Karpas-422 (cell line): ENCODE measurements around the gene DCTD. TPM values are rescaled to one million over a fixed set of nuclear protein-coding genes. Genes with fewer than 3 reads are reported as not detected.

Source experiments
- DNase-seq: peaks from one replicate; pipeline ENCODE4 v3.0.0-alpha.2; 2015
- H2AFZ ChIP-seq: fragments of 200-600 bp; sonication (generic); 2 replicates; pipeline ENCODE4 v1.6.1; 2014; ENCODE audit warnings: antibody characterized with exemption, low read length, mixed read lengths
- H3K27ac ChIP-seq: fragments of 200-600 bp; sonication (generic); 2 replicates; pipeline ENCODE4 v1.5.1; 2014; ENCODE audit warnings: mild to moderate bottlenecking, low read length, moderate library complexity
- H3K27me3 ChIP-seq: fragments of 200-600 bp; sonication (generic); 2 replicates; pipeline ENCODE4 v1.6.1; 2014; ENCODE audit warnings: low read length, mixed read lengths
- H3K36me3 ChIP-seq: fragments of 200-600 bp; sonication (generic); 2 replicates; pipeline ENCODE4 v1.6.1; 2014; ENCODE audit warnings: low read length, mixed read lengths; ENCODE audit not compliant: insufficient read depth
- H3K4me1 ChIP-seq: fragments of 200-600 bp; sonication (generic); 2 replicates; pipeline ENCODE4 v1.6.1; 2014; ENCODE audit warnings: mild to moderate bottlenecking, low read length, mixed read lengths
- H3K4me2 ChIP-seq: fragments of 200-600 bp; sonication (generic); 2 replicates; pipeline ENCODE4 v1.6.1; 2014; ENCODE audit warnings: low read length, low read depth, mild to moderate bottlenecking; ENCODE audit not compliant: poor library complexity, severe bottlenecking
- H3K4me3 ChIP-seq: fragments of 200-600 bp; sonication (generic); 2 replicates; pipeline ENCODE4 v1.5.1; 2014; ENCODE audit warnings: mild to moderate bottlenecking, antibody characterized with exemption, low read length, mixed read lengths
- H3K79me2 ChIP-seq: fragments of 200-600 bp; sonication (generic); 2 replicates; pipeline ENCODE4 v1.6.1; 2014; ENCODE audit warnings: mild to moderate bottlenecking, low read length, mixed read lengths
- H3K9ac ChIP-seq: fragments of 200-600 bp; sonication (generic); 2 replicates; pipeline ENCODE4 v1.6.0; 2014; ENCODE audit warnings: low read length
- H3K9me2 ChIP-seq: fragments of 200-600 bp; sonication (generic), shearing (Covaris generic); replicated peaks from 2 replicates; pipeline ENCODE4 v1.6.0; 2014; ENCODE audit warnings: mild to moderate bottlenecking, low read length, moderate library complexity; ENCODE audit not compliant: insufficient read depth
- H3K9me3 ChIP-seq: fragments of 300-700, 200-600 bp; sonication (generic); 2 replicates; pipeline ENCODE4 v1.6.1; 2014; ENCODE audit warnings: low read length, mixed read lengths
- H4K20me1 ChIP-seq: fragments of 200-600 bp; sonication (generic); 2 replicates; pipeline ENCODE4 v1.6.1; 2014; ENCODE audit warnings: mild to moderate bottlenecking, antibody characterized with exemption, low read length, low read depth; ENCODE audit not compliant: insufficient read depth
- total RNA-seq: library from RNA; depleted of rRNA; stranded (reverse); fragments of >200 nt; shearing (Covaris generic); gene quantifications from 2 replicates; pipeline ENCODE4 v1.2.3, GENCODE V29; 2014; ENCODE audit warnings: low replicate concordance

DCTD gene
- total RNA-seq, 1 experiment from 2014 or later = 12.1 TPM

- H3K4me3 ChIP-seq = no peak overlapping the region
- no peaks in the 10 kb centered on the region for H4K20me1 ChIP-seq
- H3K4me2 ChIP-seq = no peak overlapping the region
- no peak overlapping the region for H2AFZ ChIP-seq
- no peak overlapping the region for H3K27ac ChIP-seq
- no peak for DNase-seq
- no peaks in the 10 kb centered on the region for H3K4me1 ChIP-seq
- no peaks in the 10 kb centered on the region for H3K9me3 ChIP-seq
- no peak overlapping the region for H3K9ac ChIP-seq
- no peaks in the 10 kb centered on the region for H3K9me2 ChIP-seq
- no peaks in the 10 kb centered on the region for H3K36me3 ChIP-seq
- no peaks in the 10 kb centered on the region for H3K79me2 ChIP-seq
- H3K27me3 ChIP-seq = no peaks in the 10 kb centered on the region
Measured at GRCh38 chr4:182877326-182877883, 39.8 kb downstream of the DCTD start.

- no peaks in the 10 kb centered on the region for H3K9me2 ChIP-seq
- no peak overlapping the region for H3K4me3 ChIP-seq
- no peaks in the 10 kb centered on the region for H3K9me3 ChIP-seq
- no peak overlapping the region for H2AFZ ChIP-seq
- H3K9ac ChIP-seq = no peak overlapping the region
- DNase-seq = no peak
- H3K79me2 ChIP-seq = no peaks in the 10 kb centered on the region
- no peaks in the 10 kb centered on the region for H3K27me3 ChIP-seq
- H4K20me1 ChIP-seq = no peaks in the 10 kb centered on the region
- H3K4me2 ChIP-seq = no peak overlapping the region
- no peaks in the 10 kb centered on the region for H3K4me1 ChIP-seq
- no peak overlapping the region for H3K27ac ChIP-seq
- H3K36me3 ChIP-seq = no peaks in the 10 kb centered on the region
Measured at GRCh38 chr4:182876427-182876826, 40.8 kb downstream of the DCTD start.

GRCh38 chr4:182875453-182876405 is 41.5 kb downstream of the DCTD start:
- DNase-seq = no peak
- Histone ChIP-seq H3K4me3 (no peak overlapping the region), H4K20me1 (no peaks in the 10 kb centered on the region), H3K4me2 (no peak overlapping the region), H3K27me3 (no peaks in the 10 kb centered on the region), H3K9me2 (no peaks in the 10 kb centered on the region), H3K9ac (no peak overlapping the region), H3K4me1 (no peaks in the 10 kb centered on the region), H3K36me3 (no peaks in the 10 kb centered on the region), H3K9me3 (no peaks in the 10 kb centered on the region), H3K27ac (no peak overlapping the region), H2AFZ (no peak overlapping the region), H3K79me2 (no peaks in the 10 kb centered on the region)

- H3K9me2 ChIP-seq = no peaks in the 10 kb centered on the region
- no peaks in the 10 kb centered on the region for H3K36me3 ChIP-seq
- H3K79me2 ChIP-seq = no peaks in the 10 kb centered on the region
- no peak for DNase-seq
- H2AFZ ChIP-seq = no peak overlapping the region
- H3K4me1 ChIP-seq = no peaks in the 10 kb centered on the region
- no peak overlapping the region for H3K4me3 ChIP-seq
- H3K27me3 ChIP-seq = no peaks in the 10 kb centered on the region
- no peak overlapping the region for H3K27ac ChIP-seq
- H3K4me2 ChIP-seq = no peak overlapping the region
- H3K9me3 ChIP-seq = no peaks in the 10 kb centered on the region
- no peak overlapping the region for H3K9ac ChIP-seq
- no peaks in the 10 kb centered on the region for H4K20me1 ChIP-seq
Measured at GRCh38 chr4:182874797-182875345, 42.3 kb downstream of the DCTD start.

DNA sequence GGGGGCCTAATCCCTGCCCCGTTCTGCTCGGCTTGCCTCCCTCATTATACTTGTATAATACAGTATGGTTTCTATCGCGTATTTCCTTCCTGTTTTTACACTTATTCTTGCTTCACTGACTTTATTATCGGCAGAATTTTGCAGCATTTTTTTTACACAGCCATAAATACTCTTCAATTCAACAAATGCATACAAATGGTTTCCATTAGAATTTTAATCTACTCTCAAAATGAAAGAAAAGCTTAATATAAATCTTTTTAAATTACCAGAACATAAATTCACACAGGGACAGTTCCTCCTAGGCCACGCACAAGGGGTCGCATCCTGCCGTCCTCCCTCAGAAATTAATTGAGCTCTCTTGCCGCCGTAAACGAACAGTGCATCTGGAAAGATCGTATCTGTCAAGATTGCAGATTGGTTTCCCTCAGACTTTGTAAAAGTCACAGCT is 42.9 kb downstream of the DCTD start:
- Histone ChIP-seq H3K27me3 (no peaks in the 10 kb centered on the region), H3K4me3 (no peak overlapping the region), H3K9me3 (no peaks in the 10 kb centered on the region), H4K20me1 (no peaks in the 10 kb centered on the region), H3K79me2 (no peaks in the 10 kb centered on the region), H3K9ac (no peak overlapping the region), H3K4me1 (no peaks in the 10 kb centered on the region), H2AFZ (no peak overlapping the region), H3K9me2 (no peaks in the 10 kb centered on the region), H3K4me2 (no peak overlapping the region), H3K36me3 (no peaks in the 10 kb centered on the region), H3K27ac (no peak overlapping the region)
- peak; percentile 40 for DNase-seq

- H4K20me1 ChIP-seq = no peaks in the 10 kb centered on the region
- H3K9me2 ChIP-seq = no peaks in the 10 kb centered on the region
- no peaks in the 10 kb centered on the region for H3K36me3 ChIP-seq
- no peaks in the 10 kb centered on the region for H3K79me2 ChIP-seq
- no peak overlapping the region for H2AFZ ChIP-seq
- no peaks in the 10 kb centered on the region for H3K4me1 ChIP-seq
- no peak for DNase-seq
- H3K9ac ChIP-seq = no peak overlapping the region
- no peak overlapping the region for H3K4me3 ChIP-seq
- no peak overlapping the region for H3K4me2 ChIP-seq
- no peaks in the 10 kb centered on the region for H3K9me3 ChIP-seq
- no peaks in the 10 kb centered on the region for H3K27me3 ChIP-seq
- no peak overlapping the region for H3K27ac ChIP-seq
Measured at GRCh38 chr4:182873726-182874125, 43.5 kb downstream of the DCTD start.

- Histone ChIP-seq H4K20me1 (no peaks in the 10 kb centered on the region), H3K79me2 (no peaks in the 10 kb centered on the region), H3K36me3 (no peaks in the 10 kb centered on the region), H3K27me3 (no peaks in the 10 kb centered on the region), H3K27ac (no peak overlapping the region), H3K4me1 (no peaks in the 10 kb centered on the region), H3K9me3 (no peaks in the 10 kb centered on the region), H3K4me2 (no peak overlapping the region), H3K4me3 (no peak overlapping the region), H3K9ac (no peak overlapping the region), H2AFZ (no peak overlapping the region), H3K9me2 (no peaks in the 10 kb centered on the region)
- DNase-seq = no peak
Measured at GRCh38 chr4:182873289-182873688, 43.9 kb downstream of the DCTD start.

GRCh38 chr4:182872886-182873285 is 44.3 kb downstream of the DCTD start:
- Histone ChIP-seq H2AFZ (no peak overlapping the region), H3K4me2 (no peak overlapping the region), H3K9me2 (no peaks in the 10 kb centered on the region), H4K20me1 (no peaks in the 10 kb centered on the region), H3K36me3 (no peaks in the 10 kb centered on the region), H3K4me1 (no peaks in the 10 kb centered on the region), H3K27me3 (no peaks in the 10 kb centered on the region), H3K9ac (no peak overlapping the region), H3K27ac (no peak overlapping the region), H3K79me2 (no peaks in the 10 kb centered on the region), H3K4me3 (no peak overlapping the region), H3K9me3 (no peaks in the 10 kb centered on the region)
- DNase-seq = no peak
